Smooth muscle cell (in vitro differentiated cells): Measurements from ENCODE around the gene CD53. TPM values are rescaled to one million over a fixed set of nuclear protein-coding genes. Genes with fewer than 3 reads are reported as not detected.

Experiments used
- polyA plus RNA-seq: library from polyadenylated mRNA; unstranded; fragments of >200 nt; fragmentation: Nextera tagmentation; extraction: Ambion mirVana; gene quantifications from 2 replicates; pipeline ENCODE4 v1.2.1, GENCODE V29; 2016
- total RNA-seq: library from RNA; depleted of rRNA; stranded (reverse); fragments of >200 nt; gene quantifications from 2 replicates; pipeline ENCODE4 v1.2.3, GENCODE V29; 2014

Gene CD53
- total and polyA plus RNA-seq, 2 experiments from 2014 or later: not detected

Other genes with a start within 250 kb of the CD53 start
- gene KCNA3, start 198.2 kb upstream of the CD53 start, total RNA-seq: 5.5 and 9.3 TPM in 2 replicates
- 2.3 and 3.7 TPM in 2 replicates for gene KCNA3, start 198.2 kb upstream of the CD53 start, polyA plus RNA-seq
- 31.7 and 39.8 TPM in 2 replicates for gene LRIF1, start 90.8 kb downstream of the CD53 start, total RNA-seq
- gene LRIF1, start 90.8 kb downstream of the CD53 start, polyA plus RNA-seq: 20.7 and 22.2 TPM in 2 replicates